ENCODE measurements around the gene ALDH4A1.

ALDH4A1 gene

GRCh38 chr1:18884727-18885126 lies 17.6 kb downstream of the ALDH4A1 start:
- DNase-seq (ENCODE audit: low read depth): no peak
- no peak for TF ChIP-seq CTCF (conservative IDR thresholded peaks at IDR 0.05; ENCODE audit: low read depth, low read length)
- H3K4me3 ChIP-seq (ENCODE audit: low read depth, low read length): no peak overlapping the region

- DNase-seq (ENCODE audit: low read depth): no peak
- TF ChIP-seq CTCF (conservative IDR thresholded peaks at IDR 0.05; ENCODE audit: low read depth, low read length): no peak
- no peak overlapping the region for H3K4me3 ChIP-seq (ENCODE audit: low read depth, low read length)
Measured at GRCh38 chr1:18884419-18884717, 18.0 kb downstream of the ALDH4A1 start.

GRCh38 chr1:18883636-18884418 lies 18.5 kb downstream of the ALDH4A1 start:
- H3K4me3 ChIP-seq (ENCODE audit: low read depth, low read length): no peak overlapping the region

GRCh38 chr1:18883079-18883478 lies 19.3 kb downstream of the ALDH4A1 start:
- DNase-seq (ENCODE audit: low read depth): no peak
- no peak for TF ChIP-seq CTCF (conservative IDR thresholded peaks at IDR 0.05; ENCODE audit: low read depth, low read length)
- no peak overlapping the region for H3K4me3 ChIP-seq (ENCODE audit: low read depth, low read length)

More at GRCh38 chr1:18883636-18884418, 18.5 kb downstream of the ALDH4A1 start:
- peak; percentile 81 for DNase-seq (ENCODE audit: low read depth)
- peak; percentile 94 for TF ChIP-seq CTCF (conservative IDR thresholded peaks at IDR 0.05; ENCODE audit: low read depth, low read length)

- H3K4me3 ChIP-seq (ENCODE audit: low read depth, low read length): no peak overlapping the region
- no peak for TF ChIP-seq CTCF (conservative IDR thresholded peaks at IDR 0.05; ENCODE audit: low read depth, low read length)
- no peak for DNase-seq (ENCODE audit: low read depth)
Measured at GRCh38 chr1:18882486-18882885, 19.9 kb downstream of the ALDH4A1 start.

- no peak for DNase-seq (ENCODE audit: low read depth)
- H3K4me3 ChIP-seq (ENCODE audit: low read depth, low read length): no peak overlapping the region
- TF ChIP-seq CTCF (conservative IDR thresholded peaks at IDR 0.05; ENCODE audit: low read depth, low read length): no peak
Measured at GRCh38 chr1:18881642-18882431, 20.5 kb downstream of the ALDH4A1 start.
